Central memory CD8-positive, alpha-beta T cell (primary cell): ENCODE results near the gene GON4L.
A peak's percentile ranks its signal among the peaks of the same experiment; 100 is the strongest.
"Not testable (repeated sequence)": the region's sequence is repeated elsewhere in the genome, so short reads cannot be mapped to it uniquely, and the experiment has no call there.

Experiments used
- ATAC-seq: fragments of 150-1000 bp; cut with Tn5 transposase; replicated peaks from 2 replicates; pipeline ENCODE4 v1.10.0; 2022; ENCODE audit warnings: mild to moderate bottlenecking, moderate FRiP score, moderate number of reproducible peaks; ENCODE audit not compliant: poor library complexity, severe bottlenecking; ENCODE audit errors: extremely low read depth
- DNase-seq, 2 donors: peaks; one replicate each; pipeline ENCODE4 v3.0.0; 2021; ENCODE audit warnings: low spot score in 2 of 2
- H3K27ac Mint-ChIP-seq: one replicate; pipeline ENCODE4 v1.8.0; 2022; ENCODE audit warnings: low read depth, mild to moderate bottlenecking, moderate library complexity, mixed read lengths
- H3K27me3 Mint-ChIP-seq: one replicate; pipeline ENCODE4 v1.8.0; 2022; ENCODE audit warnings: mixed read lengths
- H3K36me3 Mint-ChIP-seq: one replicate; pipeline ENCODE4 v1.8.0; 2022; ENCODE audit warnings: mild to moderate bottlenecking, moderate library complexity, mixed read lengths; ENCODE audit not compliant: insufficient read depth
- H3K4me1 Mint-ChIP-seq: one replicate; pipeline ENCODE4 v1.8.0; 2022; ENCODE audit warnings: mixed read lengths
- H3K4me3 Mint-ChIP-seq: one replicate; pipeline ENCODE4 v1.8.0; 2022; ENCODE audit warnings: mild to moderate bottlenecking, moderate library complexity, mixed read lengths
- H3K9me3 Mint-ChIP-seq: one replicate; pipeline ENCODE4 v1.8.0; 2022; ENCODE audit warnings: mixed read lengths

The GON4L gene

GRCh38 chr1:155712636-155713035, 144.4 kb downstream of the GON4L start:
- H3K27me3 Mint-ChIP-seq, H3K4me3 Mint-ChIP-seq, H3K9me3 Mint-ChIP-seq, DNase-seq, ATAC-seq, H3K4me1 Mint-ChIP-seq, H3K27ac Mint-ChIP-seq: not testable (repeated sequence)
- peaks cover 20% of the 10 kb centered on the region for H3K36me3 Mint-ChIP-seq

- ATAC-seq, H3K9me3 Mint-ChIP-seq, DNase-seq, H3K4me3 Mint-ChIP-seq, H3K27ac Mint-ChIP-seq, H3K27me3 Mint-ChIP-seq: not testable (repeated sequence)
- Mint-ChIP-seq H3K4me1 (peaks cover 11% of the 10 kb centered on the region), H3K36me3 (peaks cover 15% of the 10 kb centered on the region)
These were observed 145.6 kb downstream of the GON4L start for GRCh38 chr1:155711457-155711856.

GRCh38 chr1:155709391-155709790, 147.6 kb downstream of the GON4L start:
- no peaks in the 10 kb centered on the region for H3K9me3 Mint-ChIP-seq
- H3K4me3 Mint-ChIP-seq, result no peak overlapping the region
- H3K27ac Mint-ChIP-seq, result no peak overlapping the region
- H3K27me3 Mint-ChIP-seq, result no peaks in the 10 kb centered on the region
- H3K4me1 Mint-ChIP-seq, result peaks cover 23% of the 10 kb centered on the region
- DNase-seq, result no peak
- ATAC-seq, result no peak
- H3K36me3 Mint-ChIP-seq, result peaks cover 12% of the 10 kb centered on the region

- Mint-ChIP-seq H3K4me3 (no peak overlapping the region), H3K4me1 (peaks cover 31% of the 10 kb centered on the region), H3K9me3 (no peaks in the 10 kb centered on the region), H3K27me3 (no peaks in the 10 kb centered on the region), H3K27ac (no peak overlapping the region), H3K36me3 (peaks cover 5% of the 10 kb centered on the region)
- DNase-seq (no peak), ATAC-seq (no peak)
These were observed 150.9 kb downstream of the GON4L start for GRCh38 chr1:155706139-155706538.

- H3K9me3 Mint-ChIP-seq, DNase-seq, H3K27ac Mint-ChIP-seq, ATAC-seq, H3K4me3 Mint-ChIP-seq, H3K36me3 Mint-ChIP-seq, H3K27me3 Mint-ChIP-seq: not testable (repeated sequence)
- H3K4me1 Mint-ChIP-seq, result peaks cover 37% of the 10 kb centered on the region
These were observed 152.6 kb downstream of the GON4L start for GRCh38 chr1:155704414-155704813.

GRCh38 chr1:155703216-155703615, 153.8 kb downstream of the GON4L start:
- DNase-seq (no peak), ATAC-seq (no peak)
- Mint-ChIP-seq H3K4me3 (no peak overlapping the region), H3K27me3 (no peaks in the 10 kb centered on the region), H3K9me3 (no peaks in the 10 kb centered on the region), H3K36me3 (no peaks in the 10 kb centered on the region), H3K4me1 (peaks cover 46% of the 10 kb centered on the region), H3K27ac (no peak overlapping the region)

GRCh38 chr1:155701675-155702074, 155.3 kb downstream of the GON4L start:
- ATAC-seq, H3K36me3 Mint-ChIP-seq, H3K9me3 Mint-ChIP-seq, H3K27me3 Mint-ChIP-seq, H3K4me3 Mint-ChIP-seq, DNase-seq: not testable (repeated sequence)
- peaks cover 43% of the 10 kb centered on the region for H3K4me1 Mint-ChIP-seq
- peak overlapping the region; percentile 59 for H3K27ac Mint-ChIP-seq
